ENCODE data around the gene LNX2.
"Not testable (repeated sequence)": the region's sequence is repeated elsewhere in the genome, so short reads cannot be mapped to it uniquely, and the experiment has no call there.

The LNX2 gene

DNA sequence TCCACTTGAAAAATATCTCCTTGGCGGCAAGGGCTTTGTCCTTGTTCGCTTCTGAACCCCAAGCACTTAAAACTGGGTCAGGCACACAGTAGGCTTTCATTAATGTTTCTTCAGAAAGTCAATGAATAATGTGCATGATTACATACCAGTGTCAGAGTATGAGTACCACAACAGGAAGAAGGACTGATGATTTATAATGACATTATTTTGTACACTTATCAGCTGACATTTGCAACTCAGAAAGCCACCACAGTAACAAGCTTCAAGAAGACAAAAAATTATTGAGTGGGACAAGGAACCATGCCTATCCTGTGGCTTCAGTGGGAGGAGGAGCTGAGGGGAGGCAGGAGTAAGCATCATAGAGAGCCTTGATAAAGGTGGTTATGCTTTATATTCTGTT is 11.3 kb upstream of the LNX2 start:
- TF ChIP-seq, protein P1, sequence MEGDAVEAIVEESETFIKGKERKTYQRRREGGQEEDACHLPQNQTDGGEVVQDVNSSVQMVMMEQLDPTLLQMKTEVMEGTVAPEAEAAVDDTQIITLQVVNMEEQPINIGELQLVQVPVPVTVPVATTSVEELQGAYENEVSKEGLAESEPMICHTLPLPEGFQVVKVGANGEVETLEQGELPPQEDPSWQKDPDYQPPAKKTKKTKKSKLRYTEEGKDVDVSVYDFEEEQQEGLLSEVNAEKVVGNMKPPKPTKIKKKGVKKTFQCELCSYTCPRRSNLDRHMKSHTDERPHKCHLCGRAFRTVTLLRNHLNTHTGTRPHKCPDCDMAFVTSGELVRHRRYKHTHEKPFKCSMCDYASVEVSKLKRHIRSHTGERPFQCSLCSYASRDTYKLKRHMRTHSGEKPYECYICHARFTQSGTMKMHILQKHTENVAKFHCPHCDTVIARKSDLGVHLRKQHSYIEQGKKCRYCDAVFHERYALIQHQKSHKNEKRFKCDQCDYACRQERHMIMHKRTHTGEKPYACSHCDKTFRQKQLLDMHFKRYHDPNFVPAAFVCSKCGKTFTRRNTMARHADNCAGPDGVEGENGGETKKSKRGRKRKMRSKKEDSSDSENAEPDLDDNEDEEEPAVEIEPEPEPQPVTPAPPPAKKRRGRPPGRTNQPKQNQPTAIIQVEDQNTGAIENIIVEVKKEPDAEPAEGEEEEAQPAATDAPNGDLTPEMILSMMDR (IDR thresholded peaks at IDR 0.05; ENCODE audit: extremely low read depth, missing control alignments) = no peak
- no peak for DNase-seq (ENCODE audit: low spot score)

DNA sequence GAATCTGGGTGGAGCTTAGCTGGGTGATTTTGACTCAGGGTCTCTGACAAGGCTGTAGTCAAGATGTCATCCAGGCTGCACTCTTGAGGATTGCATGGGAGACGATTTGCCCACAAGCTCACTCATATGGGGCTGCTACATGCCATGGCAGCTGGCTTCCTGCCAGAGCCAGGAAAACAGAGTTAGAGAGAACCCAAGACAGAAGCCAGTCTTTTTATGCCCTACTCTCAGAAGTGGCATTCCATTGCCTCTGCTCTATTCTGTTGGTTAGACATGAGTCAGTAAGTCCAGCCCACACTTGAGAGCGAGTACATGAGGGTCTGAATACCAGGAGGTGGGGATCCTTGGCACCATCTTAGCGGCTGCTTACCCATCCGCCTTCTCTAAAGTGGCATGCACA is 10.8 kb upstream of the LNX2 start:
- TF ChIP-seq, protein P1 (IDR thresholded peaks at IDR 0.05; ENCODE audit: extremely low read depth, missing control alignments) = no peak
- no peak for DNase-seq (ENCODE audit: low spot score)

DNA sequence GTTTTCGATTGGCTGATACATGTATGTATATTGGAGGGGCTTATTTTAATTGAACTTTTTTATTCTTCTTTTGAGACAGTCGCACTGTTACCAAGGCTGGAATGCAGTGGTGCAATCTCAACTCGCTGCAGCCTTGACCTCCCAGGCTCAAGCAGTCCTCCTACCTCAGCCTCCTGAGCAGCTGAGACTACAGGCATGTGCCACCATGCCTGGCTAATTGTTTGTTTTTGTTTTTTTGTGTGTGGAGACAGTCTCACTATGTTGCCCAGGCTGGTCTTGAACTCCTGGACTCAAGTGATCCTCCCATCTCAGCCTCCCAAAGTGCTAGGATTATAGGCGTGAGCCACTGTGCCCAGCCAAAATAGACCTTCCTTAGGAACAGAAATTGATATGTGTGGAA is 8.4 kb upstream of the LNX2 start:
- DNase-seq (ENCODE audit: low spot score) = not testable (repeated sequence)

DNA sequence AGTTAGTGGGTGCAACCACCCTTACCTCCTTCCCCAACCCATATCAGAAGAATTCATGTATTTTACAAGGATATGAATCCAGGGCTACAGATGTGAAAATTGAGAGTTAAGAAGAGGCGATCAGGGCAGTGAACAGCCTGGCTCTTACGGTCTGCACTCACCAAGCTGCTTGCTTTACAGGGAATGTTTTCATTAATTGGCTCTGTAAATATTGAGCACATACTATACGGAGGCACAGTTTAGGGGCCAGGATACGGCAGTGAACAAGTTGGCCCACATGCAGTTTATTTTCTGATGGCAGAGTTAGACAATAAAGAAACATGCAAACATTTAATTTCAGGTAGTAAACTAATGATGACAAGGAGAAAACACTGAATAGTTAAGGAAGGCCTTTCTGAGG is 7.8 kb upstream of the LNX2 start:
- TF ChIP-seq, protein P1 (IDR thresholded peaks at IDR 0.05; ENCODE audit: extremely low read depth, missing control alignments) = no peak

DNA sequence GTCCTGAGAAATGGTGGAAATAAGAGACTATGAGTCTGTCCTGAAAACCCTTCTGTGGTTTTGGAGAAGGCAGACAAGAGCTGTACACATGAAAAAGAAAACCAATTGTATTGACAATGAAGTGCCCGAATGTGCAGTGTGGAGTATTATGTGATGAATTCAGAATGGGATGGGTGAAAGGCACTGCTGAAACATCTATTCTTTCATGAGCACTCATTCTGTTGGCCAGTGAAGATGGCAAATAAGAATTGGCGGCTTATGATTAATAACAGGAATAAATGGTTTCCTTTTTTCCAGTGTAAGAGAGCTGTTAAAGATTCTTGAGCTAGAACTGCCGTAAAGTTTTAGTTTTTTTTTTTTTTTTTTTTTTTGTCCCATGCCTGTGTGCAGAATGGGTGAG is 7.1 kb upstream of the LNX2 start:
- DNase-seq (ENCODE audit: low spot score) = no peak
- TF ChIP-seq, protein P1 (IDR thresholded peaks at IDR 0.05; ENCODE audit: extremely low read depth, missing control alignments) = no peak

More for the DNA sequence above, 7.8 kb upstream of the LNX2 start:
- DNase-seq (ENCODE audit: low spot score) = no peak

DNA sequence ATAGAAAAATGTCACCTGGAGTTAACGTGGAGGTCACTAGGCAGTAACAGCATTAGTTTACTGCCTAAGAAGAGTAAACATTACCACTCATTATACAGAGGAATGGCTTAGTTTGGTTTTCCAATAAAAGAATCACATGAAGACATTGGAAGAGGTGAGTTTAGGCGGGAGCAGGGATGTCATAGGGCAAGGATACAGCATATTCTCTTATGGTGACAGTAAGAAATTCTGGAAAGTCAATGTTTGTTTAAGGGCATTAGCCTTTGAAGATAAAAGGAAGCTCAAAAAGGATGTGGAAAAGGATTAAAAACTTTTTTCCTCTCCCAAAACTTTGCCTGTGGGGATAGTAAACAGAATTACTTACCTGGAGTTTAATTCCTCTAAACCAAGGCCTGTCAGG is 5.5 kb upstream of the LNX2 start:
- DNase-seq (ENCODE audit: low spot score) = no peak

DNA sequence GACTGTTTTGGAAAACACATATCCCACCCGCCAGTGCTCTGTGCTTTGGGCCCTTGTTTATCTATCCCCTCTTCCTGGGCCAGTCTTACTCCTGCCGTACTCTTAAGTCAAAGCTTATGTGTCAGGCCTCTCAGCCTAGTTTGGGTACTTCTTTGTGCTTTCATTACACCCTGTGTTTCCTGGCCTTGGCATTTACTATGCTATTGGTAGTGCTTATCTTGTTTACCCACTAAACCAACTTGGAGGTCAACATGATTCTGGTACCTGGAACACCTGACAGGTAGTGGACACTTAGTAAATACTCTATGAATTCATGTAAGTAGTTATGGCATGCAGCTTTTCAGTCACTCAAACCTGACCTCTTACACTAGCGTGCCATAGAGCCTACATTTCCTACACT is 3.7 kb upstream of the LNX2 start:
- no peak for DNase-seq (ENCODE audit: low spot score)
- TF ChIP-seq, protein P1 (IDR thresholded peaks at IDR 0.05; ENCODE audit: extremely low read depth, missing control alignments) = no peak

More for the DNA sequence above, 5.5 kb upstream of the LNX2 start:
- TF ChIP-seq, protein P1 (IDR thresholded peaks at IDR 0.05; ENCODE audit: extremely low read depth, missing control alignments) = no peak

DNA sequence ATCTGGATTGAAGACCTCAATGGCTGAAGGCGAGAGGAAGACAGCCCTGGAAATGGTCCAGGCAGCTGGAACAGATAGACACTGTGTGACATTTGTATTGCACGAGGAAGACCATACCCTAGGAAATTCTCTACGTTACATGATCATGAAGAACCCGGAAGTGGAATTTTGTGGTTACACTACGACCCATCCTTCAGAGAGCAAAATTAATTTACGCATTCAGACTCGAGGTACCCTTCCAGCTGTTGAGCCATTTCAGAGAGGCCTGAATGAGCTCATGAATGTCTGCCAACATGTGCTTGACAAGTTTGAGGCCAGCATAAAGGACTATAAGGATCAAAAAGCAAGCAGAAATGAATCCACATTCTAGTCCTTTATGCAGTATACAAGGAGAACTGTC is 2.6 kb upstream of the LNX2 start:
- TF ChIP-seq, protein P1 (IDR thresholded peaks at IDR 0.05; ENCODE audit: extremely low read depth, missing control alignments) = no peak
- DNase-seq (ENCODE audit: low spot score) = no peak
